KMS-11 (cell line): ENCODE results near the gene GALNT10.

Source experiments
- H2AFZ ChIP-seq: fragments of 200-600 bp; sonication (generic); 2 replicates; pipeline ENCODE4 v1.6.1; 2016; ENCODE audit warnings: antibody characterized with exemption, mixed run types, low read depth
- H3K27ac ChIP-seq: fragments of 200-600 bp; sonication (generic); 2 replicates; pipeline ENCODE4 v1.6.1; 2016; ENCODE audit warnings: mild to moderate bottlenecking, mixed run types
- H3K27me3 ChIP-seq: fragments of 200-600 bp; sonication (generic); 2 replicates; pipeline ENCODE4 v1.6.1; 2017; ENCODE audit warnings: mild to moderate bottlenecking, low read depth, mixed run types, moderate library complexity; ENCODE audit not compliant: insufficient read depth
- H3K36me3 ChIP-seq: fragments of 200-600 bp; sonication (generic); 2 replicates; pipeline ENCODE4 v1.6.1; 2017; ENCODE audit warnings: mild to moderate bottlenecking, mixed run types; ENCODE audit not compliant: insufficient read depth
- H3K4me1 ChIP-seq: fragments of 200-600 bp; sonication (generic); 2 replicates; pipeline ENCODE4 v1.6.1; 2016; ENCODE audit warnings: mild to moderate bottlenecking, low read depth, mixed run types; ENCODE audit not compliant: poor library complexity, severe bottlenecking
- H3K4me2 ChIP-seq: fragments of 200-600 bp; sonication (generic); 2 replicates; pipeline ENCODE4 v1.7.0; 2016; ENCODE audit warnings: mild to moderate bottlenecking, mixed run types
- H3K4me3 ChIP-seq: fragments of 200-600 bp; sonication (generic); IDR thresholded peaks from 2 replicates; pipeline ENCODE4 v1.6.1; 2017; ENCODE audit warnings: low read depth, low read length, mixed read lengths; ENCODE audit not compliant: insufficient read depth
- H3K79me2 ChIP-seq: fragments of 200-600 bp; sonication (generic); 2 replicates; pipeline ENCODE4 v1.6.1; 2016; ENCODE audit warnings: low read depth, mixed run types; ENCODE audit not compliant: insufficient read depth
- H3K9ac ChIP-seq: fragments of 200-600 bp; sonication (generic); 2 replicates; pipeline ENCODE4 v1.6.1; 2016; ENCODE audit warnings: mild to moderate bottlenecking, mixed run types
- H4K20me1 ChIP-seq: fragments of 200-600 bp; sonication (generic); 2 replicates; pipeline ENCODE4 v1.6.1; 2016; ENCODE audit warnings: mild to moderate bottlenecking, mixed run types; ENCODE audit not compliant: insufficient read depth
- TF ChIP-seq, protein P1 (sequence below): fragments of 200-600 bp; sonication (generic); conservative IDR thresholded peaks from 2 replicates; pipeline ENCODE4 v1.6.1; 2017; ENCODE audit warnings: low read depth, mild to moderate bottlenecking, antibody characterized with exemption, low read length, moderate library complexity, mixed read lengths

The GALNT10 gene

DNA sequence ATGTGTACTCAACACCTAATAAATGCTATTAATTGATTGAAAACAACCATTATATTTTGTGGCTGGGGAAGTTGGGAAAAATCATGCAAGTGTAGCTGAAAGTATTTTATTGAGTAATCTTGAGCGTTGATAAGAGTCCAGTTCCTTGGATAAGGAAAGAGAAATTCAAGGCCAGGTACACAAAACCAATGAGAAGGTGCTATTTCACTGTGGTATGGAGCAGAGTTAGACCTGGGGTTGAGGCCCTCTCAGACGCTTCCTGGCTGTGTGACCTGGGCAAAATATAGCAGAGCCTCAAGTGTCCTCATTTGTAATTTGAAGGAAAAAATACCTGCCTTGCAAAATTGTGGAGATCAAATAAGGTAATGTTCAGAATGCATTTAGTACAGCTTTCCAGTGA lies 50.1 kb downstream of the GALNT10 start:
- TF ChIP-seq, protein P1, sequence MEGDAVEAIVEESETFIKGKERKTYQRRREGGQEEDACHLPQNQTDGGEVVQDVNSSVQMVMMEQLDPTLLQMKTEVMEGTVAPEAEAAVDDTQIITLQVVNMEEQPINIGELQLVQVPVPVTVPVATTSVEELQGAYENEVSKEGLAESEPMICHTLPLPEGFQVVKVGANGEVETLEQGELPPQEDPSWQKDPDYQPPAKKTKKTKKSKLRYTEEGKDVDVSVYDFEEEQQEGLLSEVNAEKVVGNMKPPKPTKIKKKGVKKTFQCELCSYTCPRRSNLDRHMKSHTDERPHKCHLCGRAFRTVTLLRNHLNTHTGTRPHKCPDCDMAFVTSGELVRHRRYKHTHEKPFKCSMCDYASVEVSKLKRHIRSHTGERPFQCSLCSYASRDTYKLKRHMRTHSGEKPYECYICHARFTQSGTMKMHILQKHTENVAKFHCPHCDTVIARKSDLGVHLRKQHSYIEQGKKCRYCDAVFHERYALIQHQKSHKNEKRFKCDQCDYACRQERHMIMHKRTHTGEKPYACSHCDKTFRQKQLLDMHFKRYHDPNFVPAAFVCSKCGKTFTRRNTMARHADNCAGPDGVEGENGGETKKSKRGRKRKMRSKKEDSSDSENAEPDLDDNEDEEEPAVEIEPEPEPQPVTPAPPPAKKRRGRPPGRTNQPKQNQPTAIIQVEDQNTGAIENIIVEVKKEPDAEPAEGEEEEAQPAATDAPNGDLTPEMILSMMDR: no peak
- H3K4me3 ChIP-seq: no peak overlapping the region
- H2AFZ ChIP-seq: no peak overlapping the region
- H3K27me3 ChIP-seq: no peaks in the 10 kb centered on the region
- H3K4me1 ChIP-seq: no peaks in the 10 kb centered on the region
- H3K4me2 ChIP-seq: no peak overlapping the region
- no peaks in the 10 kb centered on the region for H3K79me2 ChIP-seq
- no peaks in the 10 kb centered on the region for H4K20me1 ChIP-seq
- H3K9ac ChIP-seq: no peak overlapping the region
- H3K36me3 ChIP-seq: no peaks in the 10 kb centered on the region
- no peak overlapping the region for H3K27ac ChIP-seq

DNA sequence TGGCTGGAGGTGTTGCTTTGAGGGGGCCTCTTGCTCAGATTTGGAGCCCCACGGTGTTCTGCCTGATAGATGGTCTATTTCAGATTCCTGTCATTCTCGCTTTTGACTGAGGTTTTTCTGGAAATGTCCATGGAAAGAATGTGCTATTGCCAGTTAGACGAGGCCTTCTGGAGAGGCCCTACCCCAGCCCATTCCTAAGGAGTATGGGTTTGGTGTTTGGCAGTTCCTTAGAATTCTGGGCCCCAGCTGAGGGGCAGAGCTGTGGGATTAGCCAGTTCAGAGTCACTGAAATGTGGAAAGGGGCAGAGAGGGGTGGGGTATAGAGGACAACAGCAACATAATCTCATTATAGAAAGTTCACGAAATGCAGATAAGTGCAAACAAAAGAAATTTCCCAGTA lies 50.5 kb downstream of the GALNT10 start:
- no peaks in the 10 kb centered on the region for H3K27me3 ChIP-seq
- H3K79me2 ChIP-seq: no peaks in the 10 kb centered on the region
- H3K4me1 ChIP-seq: no peaks in the 10 kb centered on the region
- no peak overlapping the region for H3K27ac ChIP-seq
- no peak overlapping the region for H2AFZ ChIP-seq
- TF ChIP-seq, protein P1: no peak
- H3K4me2 ChIP-seq: no peak overlapping the region
- H3K36me3 ChIP-seq: no peaks in the 10 kb centered on the region
- no peak overlapping the region for H3K4me3 ChIP-seq
- no peaks in the 10 kb centered on the region for H4K20me1 ChIP-seq
- no peak overlapping the region for H3K9ac ChIP-seq

DNA sequence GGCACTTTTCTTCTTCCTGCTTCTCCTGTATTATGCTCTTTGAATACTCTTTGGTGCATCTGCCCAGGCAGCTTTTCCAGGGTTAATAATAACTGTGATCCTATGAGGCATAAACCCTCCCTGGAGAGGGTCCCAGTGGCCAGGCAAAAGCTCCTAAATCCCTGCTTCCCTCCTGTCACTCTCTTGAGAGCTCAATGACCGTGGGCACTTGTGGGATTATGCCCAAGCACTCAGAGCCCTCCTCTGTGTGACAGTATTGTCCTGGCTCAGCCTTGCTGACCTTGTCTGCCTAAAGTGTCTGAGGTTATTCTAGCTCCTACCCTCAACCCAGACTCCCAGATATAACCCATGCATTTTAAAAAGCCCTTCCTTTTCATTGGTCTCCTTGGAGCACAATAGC lies 51.9 kb downstream of the GALNT10 start:
- TF ChIP-seq, protein P1: no peak
- Histone ChIP-seq H3K36me3 (no peaks in the 10 kb centered on the region), H3K4me2 (no peak overlapping the region), H3K9ac (no peak overlapping the region), H3K4me3 (no peak overlapping the region), H3K27me3 (no peaks in the 10 kb centered on the region), H3K79me2 (no peaks in the 10 kb centered on the region), H3K4me1 (no peaks in the 10 kb centered on the region), H4K20me1 (no peaks in the 10 kb centered on the region), H3K27ac (no peak overlapping the region), H2AFZ (no peak overlapping the region)

DNA sequence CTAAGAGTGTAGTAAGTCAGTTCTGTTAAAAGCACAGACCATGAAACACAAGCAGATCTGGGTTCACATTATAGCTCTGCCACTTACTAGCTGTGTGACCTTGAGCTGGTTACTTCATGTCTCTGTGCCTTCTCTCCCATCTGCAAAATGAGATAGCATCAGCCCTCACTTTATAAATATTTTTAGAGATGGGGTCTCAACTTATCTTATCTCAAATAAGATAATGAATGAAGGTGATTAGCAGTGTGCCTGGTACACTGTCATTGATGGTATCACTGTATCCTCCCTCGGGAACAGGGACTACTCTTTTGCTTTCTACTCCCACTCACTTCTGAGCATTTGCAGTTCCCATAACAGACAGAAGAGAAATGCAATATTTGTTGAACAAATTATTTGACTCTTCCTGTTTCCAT lies 52.4 kb downstream of the GALNT10 start:
- TF ChIP-seq, protein P1: no peak
- Histone ChIP-seq H2AFZ (no peak overlapping the region), H3K9ac (no peak overlapping the region), H3K4me1 (no peaks in the 10 kb centered on the region), H3K27ac (no peak overlapping the region), H4K20me1 (no peaks in the 10 kb centered on the region), H3K79me2 (no peaks in the 10 kb centered on the region), H3K4me2 (no peak overlapping the region), H3K4me3 (no peak overlapping the region), H3K36me3 (no peaks in the 10 kb centered on the region), H3K27me3 (no peaks in the 10 kb centered on the region)
